Loucy (cell line): ENCODE data around the gene ASPHD2.

Experiments used
- H2AFZ ChIP-seq: fragments of 200-600 bp; sonication (generic); 2 replicates; pipeline ENCODE4 v1.6.0; 2016; ENCODE audit warnings: antibody characterized with exemption, mild to moderate bottlenecking, low read length, moderate library complexity
- H3F3A ChIP-seq: fragments of 200-600 bp; 2 replicates; pipeline ENCODE4 v1.6.0; 2016; ENCODE audit warnings: antibody characterized with exemption, low read depth, mild to moderate bottlenecking
- H3K27me3 ChIP-seq: fragments of 200-600 bp; sonication (generic); 2 replicates; pipeline ENCODE4 v1.6.1; 2014; ENCODE audit warnings: low read length, mild to moderate bottlenecking; ENCODE audit not compliant: insufficient read depth, poor library complexity, severe bottlenecking
- H3K36me3 ChIP-seq: fragments of 200-600 bp; sonication (generic); 2 replicates; pipeline ENCODE4 v1.6.1; 2016; ENCODE audit warnings: low read length; ENCODE audit not compliant: insufficient read depth
- H3K4me1 ChIP-seq: fragments of 200-600 bp; sonication (generic); 2 replicates; pipeline ENCODE4 v1.5.1; 2014; ENCODE audit warnings: low read length, mild to moderate bottlenecking; ENCODE audit not compliant: insufficient read depth, poor library complexity, severe bottlenecking
- H3K4me2 ChIP-seq: fragments of 200-600 bp; sonication (generic); 2 replicates; pipeline ENCODE4 v1.6.0; 2014; ENCODE audit warnings: antibody characterized with exemption, low read length, low read depth, mild to moderate bottlenecking; ENCODE audit not compliant: poor library complexity, severe bottlenecking
- H3K4me3 ChIP-seq: fragments of 200-600 bp; sonication (generic); 2 replicates; pipeline ENCODE4 v1.5.1; 2014; ENCODE audit warnings: low read length, mild to moderate bottlenecking, mixed read lengths; ENCODE audit not compliant: poor library complexity, severe bottlenecking
- H3K79me2 ChIP-seq: fragments of 200-600 bp; sonication (generic); 2 replicates; pipeline ENCODE4 v1.6.1; 2014; ENCODE audit warnings: low read length; ENCODE audit not compliant: insufficient read depth
- H3K9ac ChIP-seq: fragments of 200-600 bp; sonication (generic); 2 replicates; pipeline ENCODE4 v1.6.0; 2014; ENCODE audit warnings: mild to moderate bottlenecking, low read depth, low read length, moderate library complexity; ENCODE audit not compliant: poor library complexity, severe bottlenecking
- H3K9me2 ChIP-seq: fragments of 200-600 bp; sonication (generic); replicated peaks from 2 replicates; pipeline ENCODE4 v1.6.1; 2016; ENCODE audit warnings: low read depth, low read length, mixed read lengths
- H3K9me3 ChIP-seq: fragments of 200-600 bp; sonication (generic); 2 replicates; pipeline ENCODE4 v1.6.1; 2014; ENCODE audit warnings: mild to moderate bottlenecking, antibody characterized with exemption, low read length, low read depth; ENCODE audit not compliant: insufficient read depth
- H4K20me1 ChIP-seq: fragments of 200-600 bp; sonication (generic); 2 replicates; pipeline ENCODE4 v1.6.0; 2014; ENCODE audit warnings: antibody characterized with exemption, low read length, mild to moderate bottlenecking; ENCODE audit not compliant: insufficient read depth, poor library complexity, severe bottlenecking
- EZH2phosphoT487 ChIP-seq: fragments of 200-600 bp; IDR thresholded peaks from 2 replicates; pipeline ENCODE4 v1.6.1; 2018; ENCODE audit warnings: antibody characterized with exemption, mild to moderate bottlenecking, moderate library complexity, borderline replicate concordance
- TF ChIP-seq, protein P1 (sequence below): fragments of 200-600 bp; sonication (generic); conservative IDR thresholded peaks from 2 replicates; pipeline ENCODE4 v1.5.1; 2014; ENCODE audit warnings: mild to moderate bottlenecking, antibody characterized with exemption, low read length

Gene ASPHD2

GRCh38 chr22:26481112-26481693 is 52.1 kb downstream of the ASPHD2 start:
- Histone ChIP-seq H3K9ac (peak overlapping the region; percentile 96), H3K4me3 (peak overlapping the region; percentile 97), H3F3A (no peaks in the 10 kb centered on the region), H3K27me3 (no peaks in the 10 kb centered on the region), H3K9me3 (no peaks in the 10 kb centered on the region), H3K4me2 (peak overlapping the region; percentile 82), H2AFZ (no peak overlapping the region), H3K36me3 (no peaks in the 10 kb centered on the region), H3K79me2 (peaks cover 96% of the 10 kb centered on the region), H3K9me2 (no peaks in the 10 kb centered on the region), H4K20me1 (no peaks in the 10 kb centered on the region), H3K4me1 (peaks cover 77% of the 10 kb centered on the region)
- no peak for TF ChIP-seq EZH2phosphoT487
- TF ChIP-seq, protein P1, sequence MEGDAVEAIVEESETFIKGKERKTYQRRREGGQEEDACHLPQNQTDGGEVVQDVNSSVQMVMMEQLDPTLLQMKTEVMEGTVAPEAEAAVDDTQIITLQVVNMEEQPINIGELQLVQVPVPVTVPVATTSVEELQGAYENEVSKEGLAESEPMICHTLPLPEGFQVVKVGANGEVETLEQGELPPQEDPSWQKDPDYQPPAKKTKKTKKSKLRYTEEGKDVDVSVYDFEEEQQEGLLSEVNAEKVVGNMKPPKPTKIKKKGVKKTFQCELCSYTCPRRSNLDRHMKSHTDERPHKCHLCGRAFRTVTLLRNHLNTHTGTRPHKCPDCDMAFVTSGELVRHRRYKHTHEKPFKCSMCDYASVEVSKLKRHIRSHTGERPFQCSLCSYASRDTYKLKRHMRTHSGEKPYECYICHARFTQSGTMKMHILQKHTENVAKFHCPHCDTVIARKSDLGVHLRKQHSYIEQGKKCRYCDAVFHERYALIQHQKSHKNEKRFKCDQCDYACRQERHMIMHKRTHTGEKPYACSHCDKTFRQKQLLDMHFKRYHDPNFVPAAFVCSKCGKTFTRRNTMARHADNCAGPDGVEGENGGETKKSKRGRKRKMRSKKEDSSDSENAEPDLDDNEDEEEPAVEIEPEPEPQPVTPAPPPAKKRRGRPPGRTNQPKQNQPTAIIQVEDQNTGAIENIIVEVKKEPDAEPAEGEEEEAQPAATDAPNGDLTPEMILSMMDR: no peak

GRCh38 chr22:26481694-26482093 is 52.6 kb downstream of the ASPHD2 start:
- H3K27me3 ChIP-seq: no peaks in the 10 kb centered on the region
- no peak overlapping the region for H2AFZ ChIP-seq
- H3K4me1 ChIP-seq: peaks cover 76% of the 10 kb centered on the region
- H3K36me3 ChIP-seq: no peaks in the 10 kb centered on the region
- H3K9ac ChIP-seq: peak overlapping the region; percentile 96
- H3K9me3 ChIP-seq: no peaks in the 10 kb centered on the region
- H3K4me3 ChIP-seq: peak overlapping the region; percentile 97
- peak overlapping the region; percentile 82 for H3K4me2 ChIP-seq
- H3K79me2 ChIP-seq: peaks cover 95% of the 10 kb centered on the region
- no peaks in the 10 kb centered on the region for H3K9me2 ChIP-seq
- TF ChIP-seq, protein P1: no peak
- TF ChIP-seq EZH2phosphoT487: no peak
- H4K20me1 ChIP-seq: no peaks in the 10 kb centered on the region
- H3F3A ChIP-seq: no peaks in the 10 kb centered on the region

DNA sequence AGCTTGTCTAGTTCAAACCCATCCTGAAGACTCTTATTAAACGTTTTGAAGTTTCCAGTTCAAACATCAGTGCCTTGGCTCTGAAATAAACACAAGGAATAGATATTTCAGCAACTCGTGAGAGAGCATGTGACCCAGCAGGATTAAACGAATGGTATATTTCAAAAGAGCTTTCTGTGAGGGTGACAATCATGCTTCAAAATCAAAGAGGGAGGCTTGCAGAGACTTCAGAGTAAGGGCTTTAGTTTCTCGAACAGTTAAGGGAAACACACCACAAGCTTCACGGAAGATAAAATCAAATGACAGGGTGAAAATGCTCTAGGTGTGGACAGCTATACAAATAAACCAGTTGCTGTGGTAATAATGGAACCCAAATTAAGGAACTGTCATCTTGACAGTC is 53.1 kb downstream of the ASPHD2 start:
- Histone ChIP-seq H4K20me1 (no peaks in the 10 kb centered on the region), H3K27me3 (no peaks in the 10 kb centered on the region), H3K4me3 (peak overlapping the region; percentile 97), H2AFZ (no peak overlapping the region), H3F3A (no peaks in the 10 kb centered on the region), H3K9me2 (no peaks in the 10 kb centered on the region), H3K4me2 (peak overlapping the region; percentile 82), H3K4me1 (peaks cover 72% of the 10 kb centered on the region), H3K79me2 (peaks cover 91% of the 10 kb centered on the region), H3K36me3 (no peaks in the 10 kb centered on the region), H3K9me3 (no peaks in the 10 kb centered on the region), H3K9ac (peak overlapping the region; percentile 96)
- TF ChIP-seq EZH2phosphoT487: no peak
- TF ChIP-seq, protein P1: no peak
